HEK293T (cell line): ENCODE measurements around the gene PLXDC1.

ENCODE experiments used
- CTBP1 ChIP-seq: fragments of 450-650 bp; IDR thresholded peaks from 2 replicates; pipeline ENCODE4 v1.6.1; 2016; ENCODE audit warnings: borderline replicate concordance
- FOXK2 ChIP-seq: fragments of 450-650 bp; IDR thresholded peaks from 2 replicates; pipeline ENCODE4 v1.6.1; 2016; ENCODE audit warnings: mild to moderate bottlenecking
- FOXM1 ChIP-seq: fragments of 450-650 bp; IDR thresholded peaks from 2 replicates; pipeline ENCODE4 v1.6.1; 2017; ENCODE audit warnings: mild to moderate bottlenecking, borderline replicate concordance
- LEF1 ChIP-seq: fragments of 450-650 bp; IDR thresholded peaks from 2 replicates; pipeline ENCODE4 v1.6.1; 2017; ENCODE audit warnings: mild to moderate bottlenecking, borderline replicate concordance
- NFRKB ChIP-seq: fragments of 450-650 bp; IDR thresholded peaks from 2 replicates; pipeline ENCODE4 v1.6.1; 2016; ENCODE audit warnings: mild to moderate bottlenecking, moderate library complexity
- SP1 ChIP-seq: fragments of 450-650 bp; IDR thresholded peaks from 2 replicates; pipeline ENCODE4 v1.6.1; 2017

GRCh38 chr17:39192901-39193300 is 41.5 kb upstream of the PLXDC1 start:
- TF ChIP-seq LEF1 (no peak), FOXK2 (no peak), FOXM1 (no peak), NFRKB (no peak), SP1 (no peak), CTBP1 (no peak)
